Stomach (tissue), 9 donors: Measurements from ENCODE around the gene VMP1. TPM values are rescaled to one million over a fixed set of nuclear protein-coding genes. Genes with fewer than 3 reads are reported as not detected.
A peak's percentile ranks its signal among the peaks of the same experiment; 100 is the strongest.
"Not testable (repeated sequence)": the region's sequence is repeated elsewhere in the genome, so short reads cannot be mapped to it uniquely, and the experiment has no call there.

Experiments used
- DNase-seq, 2 donors: peaks; one replicate each; pipeline versions ENCODE4 v3.0.0 to v3.0.0-alpha.2; 2013 to 2019
- H3K27ac ChIP-seq, 5 donors: fragments of 200-600 bp in 4 of 5; sonication (generic) in 4 of 5; one replicate each; pipeline ENCODE4 v1.5.1; 2013 to 2019; ENCODE audit warnings: mild to moderate bottlenecking in 1 of 5, moderate library complexity in 1 of 5
- H3K27me3 ChIP-seq, 3 donors: fragments of 200-600 bp; sonication (generic); one replicate each; pipeline ENCODE4 v1.5.1; 2017 to 2019; ENCODE audit warnings: mixed run types in 1 of 3
- H3K36me3 ChIP-seq, 4 donors: fragments of 200-600 bp; sonication (generic); 1 replicate in 3 of 4; 2 replicates in 1 of 4; pipeline ENCODE4 v1.5.1; 2016 to 2019
- H3K4me1 ChIP-seq, 4 donors: fragments of 200-600 bp; sonication (generic); one replicate each; pipeline ENCODE4 v1.5.1; 2016 to 2019
- H3K4me3 ChIP-seq, 4 donors: fragments of 200-600 bp; sonication (generic) in 3 of 4; one replicate each; pipeline ENCODE4 v1.5.1; 2016 to 2019; ENCODE audit warnings: mild to moderate bottlenecking in 1 of 4
- H3K9me3 ChIP-seq, 4 donors: fragments of 200-600 bp; sonication (generic); one replicate each; pipeline ENCODE4 v1.5.1; 2016 to 2019
- CTCF ChIP-seq, 7 experiments: fragments of 450-650 bp in 4 of 7; fragments of 200-600 bp in 3 of 7; sonication (generic) in 3 of 7; IDR thresholded peaks; one replicate each; pipeline ENCODE4 v1.5.1; 2016 to 2019; ENCODE audit warnings: antibody characterized with exemption in 7 of 7, control low read depth in 2 of 7, mild to moderate bottlenecking in 1 of 7
- EP300 ChIP-seq: sonication (generic); formaldehyde crosslinking; IDR thresholded peaks from one replicate; pipeline ENCODE4 v1.6.1; 2017; ENCODE audit warnings: antibody characterized with exemption
- POLR2A ChIP-seq, 4 donors: fragments of 450-650 bp; IDR thresholded peaks; one replicate each; pipeline ENCODE4 v1.6.1; 2016; ENCODE audit warnings: antibody characterized with exemption in 4 of 4, control low read depth in 2 of 4, mild to moderate bottlenecking in 1 of 4, moderate library complexity in 1 of 4
- POLR2AphosphoS5 ChIP-seq, 3 donors: sonication (generic); formaldehyde crosslinking; IDR thresholded peaks; one replicate each; pipeline ENCODE4 v1.6.1; 2016; ENCODE audit warnings: antibody characterized with exemption in 3 of 3
- WGBS, 5 donors: extraction: QIAGEN DNeasy Blood & Tissue Kit in 3 of 5; methylation state at CpG; one replicate each; pipeline versions ENCODE4 v1.1.5 to v1.1.7; 2013 to 2018; 5-methylcytosine and 5-hydroxymethylcytosine counted together
- intact Hi-C: fragments of 100-400 bp; cut with DNase I; formaldehyde crosslinking; loops from one replicate; pipeline ENCODE4 v1.15.1; 2023; ENCODE audit warnings: low total_unique reads
- polyA plus RNA-seq, 3 donors: library from polyadenylated mRNA; stranded (reverse); fragments of 200-250 nt; gene quantifications; one replicate each; pipeline ENCODE4 v1.2.3, GENCODE V29; 2013
- total RNA-seq, 5 donors: library from RNA; depleted of rRNA; stranded (reverse); fragments of >200 nt; gene quantifications; one replicate each; pipeline versions ENCODE4 v1.1.0 to v1.2.3, GENCODE V29; 2014 to 2016
- donor health status: healthy with polysubstance abuse.
- donor health status: Bipolar disorder and iron deficiency.
- donor health status: healthy.

VMP1 gene
- total and polyA plus RNA-seq, 8 donors: 24.4 to 562 (median 155) TPM

- Histone ChIP-seq H3K27ac (peak overlapping the region; percentile 82 to 100 (median 96)), H3K36me3 (peaks cover 5 to 29% (median 17%) of the 10 kb centered on the region in 4 donors), H3K4me3 (peak overlapping the region; percentile 56 to 78 (median 64)), H3K4me1 (peaks cover 14 to 66% (median 42%) of the 10 kb centered on the region in 4 donors)
- intact Hi-C loops, DNase-seq, H3K9me3 ChIP-seq, H3K27me3 ChIP-seq: not testable (repeated sequence)
- TF ChIP-seq POLR2A (IDR thresholded peaks at IDR 0.05) (peak in 1 of 4 donors; percentile 6), POLR2AphosphoS5 (IDR thresholded peaks at IDR 0.05) (peak in 2 of 3 donors; percentile 70 to 95)
- WGBS, 5 donors: 16 to 25% (median 23%) methylated on average over 7 of the region's 7 CpGs
Observed at GRCh38 chr17:59841091-59841881, 133.8 kb downstream of the VMP1 start.

GRCh38 chr17:59841882-59842263 lies 134.4 kb downstream of the VMP1 start:
- intact Hi-C loops: not testable (repeated sequence)
- 46 to 71% (median 64%) methylated on average over 4 of the region's 4 CpGs for WGBS, 5 donors
- peak overlapping the region; percentile 81 to 100 (median 96) for H3K27ac ChIP-seq

GRCh38 chr17:59842901-59843652 lies 135.6 kb downstream of the VMP1 start:
- Histone ChIP-seq H3K36me3 (peaks cover 5 to 29% (median 17%) of the 10 kb centered on the region in 4 donors), H3K27ac (peak overlapping the region; percentile 80 to 100 (median 96)), H3K4me3 (peak overlapping the region in 1 of 4 donors; percentile 78), H3K27me3 (no peaks in the 10 kb centered on the region), H3K9me3 (no peaks in the 10 kb centered on the region), H3K4me1 (peaks cover 20 to 72% (median 50%) of the 10 kb centered on the region in 4 donors)
- TF ChIP-seq POLR2A (IDR thresholded peaks at IDR 0.05) (peak in 1 of 4 donors; percentile 77), POLR2AphosphoS5 (IDR thresholded peaks at IDR 0.05) (peak in 2 of 3 donors; percentile 89 to 99), EP300 (no peak)
- 45 to 72% (median 65%) methylated on average over 13 of the region's 13 CpGs for WGBS, 5 donors
- peak; percentile 74 to 86 for DNase-seq
- intact Hi-C loops: no loop called here

More at GRCh38 chr17:59841882-59842263, 134.4 kb downstream of the VMP1 start:
- peak overlapping the region; percentile 56 to 78 (median 64) for H3K4me3 ChIP-seq
- not testable (repeated sequence) for H3K27me3 ChIP-seq, DNase-seq, H3K9me3 ChIP-seq
- H3K4me1 ChIP-seq: peaks cover 14 to 66% (median 42%) of the 10 kb centered on the region in 4 donors
- H3K36me3 ChIP-seq: peaks cover 5 to 29% (median 17%) of the 10 kb centered on the region in 4 donors

GRCh38 chr17:59844884-59845594 lies 137.6 kb downstream of the VMP1 start:
- H3K27me3 ChIP-seq: no peaks in the 10 kb centered on the region
- WGBS, 5 donors: 42 to 57% (median 45%) methylated on average over 3 of the region's 3 CpGs
- no peak for DNase-seq
- H3K4me3 ChIP-seq: no peak overlapping the region
- no peak for TF ChIP-seq CTCF (IDR thresholded peaks at IDR 0.05)
- no peak for TF ChIP-seq POLR2A (IDR thresholded peaks at IDR 0.05)
- no peak for TF ChIP-seq EP300
- peak in 1 of 3 donors; percentile 78 for TF ChIP-seq POLR2AphosphoS5 (IDR thresholded peaks at IDR 0.05)
- peak overlapping the region; percentile 77 to 100 (median 96) for H3K27ac ChIP-seq
- intact Hi-C loops: no loop called here
- peaks cover 27 to 89% (median 67%) of the 10 kb centered on the region in 4 donors for H3K4me1 ChIP-seq
- no peaks in the 10 kb centered on the region for H3K9me3 ChIP-seq
- peaks cover 5 to 23% (median 13%) of the 10 kb centered on the region in 4 donors for H3K36me3 ChIP-seq

GRCh38 chr17:59845595-59846393 lies 138.3 kb downstream of the VMP1 start:
- intact Hi-C loops: no loop called here
- TF ChIP-seq POLR2A (IDR thresholded peaks at IDR 0.05) (peak in 1 of 4 donors; percentile 34), EP300 (no peak), CTCF (IDR thresholded peaks at IDR 0.05) (peak in 1 of 7 experiments; percentile 20), POLR2AphosphoS5 (IDR thresholded peaks at IDR 0.05) (peak in 1 of 3 donors; percentile 61)
- peaks cover 0 to 16% (median 7%) of the 10 kb centered on the region in 4 donors for H3K36me3 ChIP-seq
- no peaks in the 10 kb centered on the region for H3K27me3 ChIP-seq
- 12 to 24% (median 14%) methylated on average over 3 of the region's 3 CpGs for WGBS, 5 donors
- H3K27ac ChIP-seq: peak overlapping the region; percentile 88 to 100 (median 96)
- peak overlapping the region in 1 of 4 donors; percentile 11 for H3K4me3 ChIP-seq
- peaks cover 29 to 89% (median 72%) of the 10 kb centered on the region in 4 donors for H3K4me1 ChIP-seq
- no peaks in the 10 kb centered on the region for H3K9me3 ChIP-seq
- DNase-seq: peak; percentile 73 to 86
